NCI-H1417 (cell line): ENCODE measurements around the gene BAZ2A.
"Not testable (repeated sequence)": the region's sequence is repeated elsewhere in the genome, so short reads cannot be mapped to it uniquely, and the experiment has no call there.

Experiments used
- DNase-seq, 3 experiments: peaks; one replicate each; lab custom pipeline; 2025; lab: John Stamatoyannopoulos, UW

Gene BAZ2A

DNA sequence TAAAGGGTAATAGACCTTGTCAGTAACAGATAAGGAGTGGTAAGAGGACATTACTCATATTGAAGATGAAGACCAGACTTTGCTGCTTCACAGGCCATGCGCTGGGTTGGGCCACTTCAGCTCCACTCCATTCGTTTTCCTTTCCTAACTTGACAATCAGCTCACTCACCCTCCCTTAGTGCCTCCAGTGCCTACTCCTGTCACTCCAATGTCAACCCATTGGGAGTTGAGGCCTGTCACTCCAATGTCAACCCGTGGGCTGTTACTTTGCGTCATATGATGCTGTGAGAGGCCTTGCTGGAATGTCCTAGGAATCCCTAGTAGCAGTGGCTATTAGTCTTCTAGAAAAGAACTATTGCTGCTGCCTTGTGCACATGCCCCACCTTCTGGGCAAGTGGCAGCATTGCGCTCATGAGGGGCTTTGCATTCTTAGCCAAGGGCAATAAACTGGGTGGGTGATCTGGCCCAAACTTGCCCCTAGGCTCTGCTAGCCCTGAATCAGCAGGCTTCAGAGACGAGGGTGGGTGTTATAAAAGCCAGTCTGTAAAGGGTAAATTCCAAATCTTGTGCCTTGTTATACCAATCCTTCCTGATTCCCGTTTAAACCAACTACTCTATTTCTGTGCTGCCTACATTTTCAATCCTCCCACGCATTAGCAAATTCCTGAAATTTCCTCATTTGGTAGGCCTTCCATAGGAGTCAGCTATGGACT, 36.1 kb downstream of the BAZ2A start:
- DNase-seq: peak; percentile 56 to 80 (median 76)

GRCh38 chr12:56591961-56592360, 38.2 kb downstream of the BAZ2A start:
- DNase-seq: no peak

DNA sequence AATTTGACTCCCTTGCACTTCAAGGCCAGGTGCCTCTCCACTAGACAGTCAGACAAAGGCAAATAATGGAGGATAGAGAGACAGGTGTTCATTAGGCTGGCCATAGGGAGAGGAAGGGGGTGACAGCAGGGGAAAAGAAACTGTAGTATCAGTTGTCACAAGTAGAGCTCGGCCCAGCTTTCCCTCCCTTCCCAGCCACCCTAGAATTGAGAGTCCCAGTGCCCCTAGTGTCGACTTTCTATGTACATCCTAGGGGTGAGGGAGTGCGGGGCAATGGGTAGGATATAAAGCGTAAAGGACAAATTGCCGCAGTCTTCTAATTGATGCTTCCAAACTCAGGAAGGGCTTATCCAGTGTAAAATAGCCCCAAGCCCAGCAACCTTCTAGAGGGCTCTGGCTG, 39.0 kb downstream of the BAZ2A start:
- peak; percentile 70 to 88 (median 87) for DNase-seq

GRCh38 chr12:56590237-56590830, 39.8 kb downstream of the BAZ2A start:
- DNase-seq: peak in 2 of 3 experiments; percentile 28 to 51

- no peak for DNase-seq
Observed at GRCh38 chr12:56589783-56590182, 40.3 kb downstream of the BAZ2A start.

DNA sequence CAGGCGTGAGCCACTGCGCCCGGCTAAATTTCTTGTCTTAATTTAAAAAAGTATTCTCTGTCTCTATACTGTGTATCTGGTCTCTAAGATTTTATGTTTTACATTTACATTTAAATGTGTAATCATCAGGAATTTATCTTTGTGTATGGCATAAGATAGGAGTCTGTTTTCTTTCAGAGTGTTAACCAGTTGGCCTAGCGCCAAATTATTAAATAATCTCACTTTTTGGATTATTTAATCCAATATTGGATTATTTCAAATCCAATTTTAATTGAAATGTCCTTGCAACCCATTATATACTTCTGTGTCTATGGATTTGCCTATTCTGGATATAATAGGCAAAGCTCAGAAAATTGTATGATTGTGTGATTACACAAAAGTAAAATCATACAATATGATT, 45.0 kb downstream of the BAZ2A start:
- DNase-seq: no peak

DNA sequence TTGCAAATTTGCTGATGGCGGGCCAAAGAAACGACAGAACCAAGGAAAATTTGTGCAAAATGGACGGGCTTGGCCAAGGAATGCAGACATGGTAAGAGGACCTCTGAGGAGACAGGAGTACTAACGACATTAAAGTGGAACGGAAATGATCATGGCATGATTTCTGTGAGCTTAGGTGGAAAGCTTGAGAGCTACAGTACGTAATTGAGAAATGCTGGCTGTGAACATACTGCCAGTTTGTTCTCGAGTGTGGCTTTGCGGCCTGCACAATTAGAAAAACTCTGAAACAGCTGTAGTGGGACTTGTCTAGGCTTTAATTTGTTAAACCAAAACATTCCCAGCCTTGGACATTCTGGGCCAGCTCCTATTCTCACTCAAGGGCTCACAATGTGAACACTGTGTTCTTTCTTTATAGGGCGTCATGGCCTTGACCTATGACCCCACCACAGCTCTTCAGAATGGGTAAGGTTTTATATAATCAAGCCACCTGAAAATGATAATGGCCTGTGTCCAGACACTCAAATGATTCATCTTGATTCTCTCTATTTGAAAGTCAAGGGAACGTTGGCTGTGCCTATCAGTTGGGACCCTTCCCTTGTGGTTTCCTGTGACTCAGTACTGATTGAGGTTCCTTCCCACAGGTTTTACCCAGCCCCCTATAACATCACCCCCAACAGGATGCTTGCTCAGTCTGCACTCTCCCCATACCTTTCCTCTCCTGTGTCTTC, 48.5 kb downstream of the BAZ2A start:
- DNase-seq: no peak

GRCh38 chr12:56578983-56579546, 51.1 kb downstream of the BAZ2A start:
- no peak for DNase-seq

DNA sequence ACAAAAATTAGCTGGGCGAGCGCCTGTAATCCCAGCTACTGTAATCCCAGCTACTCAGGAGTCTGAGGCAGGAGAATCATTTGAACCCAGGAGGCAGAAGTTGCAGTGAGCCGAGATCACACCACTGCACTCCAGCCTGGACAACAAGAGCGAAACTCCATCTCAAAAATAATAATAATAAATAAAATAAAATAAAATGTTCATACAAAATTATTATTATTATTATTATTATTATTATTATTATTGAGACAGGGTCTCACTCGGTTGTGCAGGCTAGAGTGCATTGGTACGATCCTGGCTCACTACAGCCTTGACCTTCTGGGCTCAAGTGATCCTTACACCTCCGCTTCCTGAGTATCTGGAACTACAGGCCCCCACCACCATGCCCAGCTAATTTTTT, 52.9 kb downstream of the BAZ2A start:
- DNase-seq: not testable (repeated sequence)

DNA sequence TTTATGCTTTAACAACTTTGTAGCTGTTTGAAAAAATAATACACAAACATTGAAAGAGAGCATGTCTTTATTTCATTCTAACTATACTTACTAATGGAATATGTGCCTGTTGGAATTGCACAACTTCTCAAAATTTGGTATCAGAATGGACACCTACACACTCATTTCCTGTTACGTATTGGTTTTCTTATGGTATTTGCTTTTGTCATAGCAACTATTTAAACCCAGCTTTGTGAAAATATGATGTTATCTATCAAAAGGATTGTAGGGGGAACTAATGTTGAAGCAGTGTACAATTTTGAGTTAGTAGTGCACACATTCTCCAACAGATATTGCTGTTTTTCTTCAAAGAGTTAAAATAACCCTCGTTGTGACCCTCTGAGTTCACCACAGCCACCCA, 55.9 kb downstream of the BAZ2A start:
- DNase-seq: no peak

- DNase-seq: no peak
Observed at GRCh38 chr12:56572288-56572687, 57.8 kb downstream of the BAZ2A start.

GRCh38 chr12:56571121-56571520, 59.0 kb downstream of the BAZ2A start:
- DNase-seq: no peak

DNA sequence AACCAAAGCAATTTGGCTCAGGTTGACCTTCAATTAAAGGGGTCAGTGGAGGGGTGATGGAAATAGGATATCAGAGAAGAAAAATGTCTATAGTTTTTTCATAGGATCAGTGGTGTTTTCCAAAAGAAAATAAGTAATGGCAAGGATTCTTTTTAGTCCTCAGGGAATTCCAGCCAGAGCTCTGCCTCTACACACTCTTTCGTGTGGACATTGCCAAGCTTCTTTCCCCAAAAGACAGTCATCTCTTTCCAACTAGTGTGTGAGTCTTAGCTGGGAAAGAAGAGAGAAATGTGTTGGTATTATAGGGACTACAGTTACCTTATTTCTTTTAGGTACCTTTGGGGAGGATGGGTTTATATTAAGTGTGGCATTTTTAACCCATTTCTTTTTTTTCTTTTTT, 62.0 kb downstream of the BAZ2A start:
- DNase-seq: no peak

DNA sequence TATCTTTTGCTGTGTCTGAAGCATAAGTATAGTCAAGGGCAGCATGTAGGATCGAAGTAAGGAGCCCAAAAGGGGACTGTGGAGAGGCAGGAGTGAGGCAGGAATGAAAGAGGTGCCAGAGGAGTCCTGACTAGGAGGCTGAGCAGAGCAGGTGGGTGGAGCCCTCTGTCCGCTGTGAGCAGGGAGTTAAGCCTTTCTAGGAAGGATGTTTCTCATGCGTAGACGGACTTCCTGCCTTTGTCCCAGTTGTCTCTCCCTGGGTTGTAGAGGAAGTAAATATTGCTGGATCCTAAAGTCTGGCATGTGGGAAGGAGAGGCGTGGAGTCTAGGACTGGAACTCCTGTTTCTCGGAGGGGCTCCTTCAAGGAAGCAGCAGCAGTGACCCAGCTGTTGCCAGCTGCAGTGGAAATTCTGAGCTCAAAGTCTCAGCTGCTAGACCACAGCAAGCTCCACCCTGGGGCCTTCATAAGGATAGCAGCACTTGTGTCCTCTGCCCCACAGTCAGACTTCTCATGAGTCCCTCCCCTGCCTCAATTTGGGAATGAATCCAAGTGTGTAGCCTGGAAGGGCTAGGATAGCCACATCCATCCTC, 64.5 kb downstream of the BAZ2A start:
- DNase-seq: peak in 1 of 3 experiments; percentile 4

DNA sequence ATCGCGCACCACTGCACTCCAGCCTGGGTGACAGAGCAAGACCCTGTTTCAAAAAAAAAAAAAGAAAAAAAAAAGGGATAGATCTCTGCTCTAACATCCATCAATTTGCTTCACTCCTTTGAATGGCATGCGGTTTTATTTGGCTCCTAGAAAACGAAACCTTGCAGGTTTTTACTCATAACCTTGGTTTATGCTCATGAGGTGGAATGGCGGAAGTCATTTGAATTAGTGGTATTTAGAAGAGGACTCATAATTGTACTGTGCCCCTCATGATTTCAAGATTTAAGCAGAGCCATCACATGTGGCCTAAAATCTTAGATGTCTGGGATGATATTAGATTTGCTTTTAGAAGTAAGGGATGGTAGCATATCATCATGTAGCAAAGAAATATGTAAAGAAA, 79.1 kb downstream of the BAZ2A start:
- no peak for DNase-seq

- DNase-seq: no peak
Observed at GRCh38 chr12:56546680-56547079, 83.4 kb downstream of the BAZ2A start.
